HEK293T (cell line): ENCODE data around the gene LRBA.

Experiments used
- CTBP1 ChIP-seq: fragments of 450-650 bp; IDR thresholded peaks from 2 replicates; pipeline ENCODE4 v1.6.1; 2016; ENCODE audit warnings: borderline replicate concordance
- FOXK2 ChIP-seq: fragments of 450-650 bp; IDR thresholded peaks from 2 replicates; pipeline ENCODE4 v1.6.1; 2016; ENCODE audit warnings: mild to moderate bottlenecking

- TF ChIP-seq CTBP1 (no peak), FOXK2 (no peak)
Observed at GRCh38 chr4:150695162-150695561, 319.9 kb downstream of the LRBA start.
